LNCAP (cell line): Measurements from ENCODE around the gene PANX2.

Experiments used
- TF ChIP-seq, protein P1 (sequence below): fragments of 450-650 bp; IDR thresholded peaks from 2 replicates; pipeline ENCODE4 v1.5.1; 2017; ENCODE audit warnings: mild to moderate bottlenecking

PANX2 gene

DNA sequence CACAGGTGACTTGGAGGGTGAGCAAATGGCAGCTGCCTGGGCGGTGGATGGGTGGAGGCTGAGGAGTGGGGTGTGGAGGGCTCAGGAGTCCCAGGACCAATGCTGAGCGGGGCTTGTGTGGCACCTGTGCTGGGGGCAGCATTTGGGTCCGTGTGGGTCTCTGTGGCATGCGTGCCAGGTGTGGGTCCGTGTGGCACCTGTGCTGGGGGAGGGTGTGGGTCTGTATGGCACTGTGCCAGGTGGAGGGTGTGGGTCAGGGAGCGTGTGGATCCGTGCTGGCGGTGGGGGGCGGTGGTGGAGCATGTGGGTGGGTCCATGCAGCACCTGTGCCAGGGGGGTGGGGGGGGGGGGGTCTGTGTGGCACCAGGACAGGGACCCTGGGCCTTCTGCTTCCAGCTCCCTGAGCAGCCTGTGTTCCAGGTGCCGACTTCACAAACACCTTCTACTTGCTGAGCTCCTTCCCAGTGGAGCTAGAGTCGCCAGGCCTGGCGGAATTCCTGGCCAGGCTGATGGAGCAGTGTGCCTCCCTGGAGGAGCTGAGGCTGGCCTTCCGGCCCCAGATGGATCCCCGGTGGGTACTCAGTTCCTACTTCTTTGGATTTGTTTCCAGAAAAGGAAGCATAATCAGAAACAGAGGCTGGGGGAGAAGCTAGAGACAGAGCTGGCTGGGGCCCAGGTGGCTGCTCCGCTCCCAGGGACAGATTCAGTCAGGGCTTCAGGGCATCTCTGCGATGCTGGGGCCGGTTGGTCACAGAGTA lies 44.9 kb downstream of the PANX2 start:
- TF ChIP-seq, protein P1, sequence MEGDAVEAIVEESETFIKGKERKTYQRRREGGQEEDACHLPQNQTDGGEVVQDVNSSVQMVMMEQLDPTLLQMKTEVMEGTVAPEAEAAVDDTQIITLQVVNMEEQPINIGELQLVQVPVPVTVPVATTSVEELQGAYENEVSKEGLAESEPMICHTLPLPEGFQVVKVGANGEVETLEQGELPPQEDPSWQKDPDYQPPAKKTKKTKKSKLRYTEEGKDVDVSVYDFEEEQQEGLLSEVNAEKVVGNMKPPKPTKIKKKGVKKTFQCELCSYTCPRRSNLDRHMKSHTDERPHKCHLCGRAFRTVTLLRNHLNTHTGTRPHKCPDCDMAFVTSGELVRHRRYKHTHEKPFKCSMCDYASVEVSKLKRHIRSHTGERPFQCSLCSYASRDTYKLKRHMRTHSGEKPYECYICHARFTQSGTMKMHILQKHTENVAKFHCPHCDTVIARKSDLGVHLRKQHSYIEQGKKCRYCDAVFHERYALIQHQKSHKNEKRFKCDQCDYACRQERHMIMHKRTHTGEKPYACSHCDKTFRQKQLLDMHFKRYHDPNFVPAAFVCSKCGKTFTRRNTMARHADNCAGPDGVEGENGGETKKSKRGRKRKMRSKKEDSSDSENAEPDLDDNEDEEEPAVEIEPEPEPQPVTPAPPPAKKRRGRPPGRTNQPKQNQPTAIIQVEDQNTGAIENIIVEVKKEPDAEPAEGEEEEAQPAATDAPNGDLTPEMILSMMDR = no peak

- TF ChIP-seq, protein P1 = no peak
These were observed 45.6 kb downstream of the PANX2 start for GRCh38 chr22:50216055-50216683.

DNA sequence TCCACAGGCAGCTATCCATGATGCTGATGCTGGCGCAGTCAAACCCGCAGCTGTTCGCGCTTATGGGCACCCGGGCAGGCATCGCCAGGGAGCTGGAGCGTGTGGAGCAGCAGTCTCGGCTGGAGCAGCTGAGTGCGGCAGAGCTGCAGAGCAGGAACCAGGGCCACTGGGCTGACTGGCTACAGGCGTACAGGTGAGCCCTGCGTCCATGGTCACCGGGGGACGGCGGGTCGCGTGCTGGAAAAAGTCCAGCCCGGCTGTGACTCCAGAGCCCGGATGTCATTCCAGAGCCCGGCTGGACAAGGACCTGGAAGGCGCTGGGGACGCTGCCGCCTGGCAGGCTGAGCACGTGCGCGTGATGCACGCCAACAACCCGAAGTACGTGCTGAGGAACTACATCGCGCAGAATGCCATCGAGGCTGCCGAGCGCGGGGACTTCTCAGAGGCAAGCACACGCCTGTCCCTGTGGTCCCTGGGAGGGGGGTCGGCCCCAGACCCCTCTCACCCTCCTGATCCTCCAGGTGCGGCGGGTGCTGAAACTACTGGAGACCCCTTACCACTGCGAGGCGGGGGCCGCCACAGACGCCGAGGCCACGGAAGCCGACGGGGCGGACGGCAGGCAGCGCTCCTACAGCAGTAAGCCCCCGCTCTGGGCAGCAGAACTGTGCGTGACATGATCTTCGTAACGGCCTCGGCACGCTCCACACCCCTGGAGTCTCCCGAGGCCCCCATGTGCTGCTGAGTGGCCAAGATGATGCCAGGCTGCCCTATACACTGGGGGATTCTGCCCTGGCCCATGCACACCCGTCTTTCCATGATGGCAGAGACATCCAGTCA lies 46.4 kb downstream of the PANX2 start:
- TF ChIP-seq, protein P1 = no peak

GRCh38 chr22:50217543-50218152 lies 47.1 kb downstream of the PANX2 start:
- TF ChIP-seq, protein P1 = no peak

GRCh38 chr22:50218153-50218995 lies 47.8 kb downstream of the PANX2 start:
- TF ChIP-seq, protein P1 = no peak

- TF ChIP-seq, protein P1 = no peak
These were observed 48.6 kb downstream of the PANX2 start for GRCh38 chr22:50218996-50219727.
